GM12892 (cell line): ENCODE measurements around the gene LRG1.

ENCODE experiments used
- POLR2A ChIP-seq: IDR thresholded peaks from 2 replicates; pipeline ENCODE4 v1.6.1; 2011; ENCODE audit warnings: low read depth, low read length, control low read depth
- POLR2AphosphoS5 ChIP-seq: IDR thresholded peaks from 2 replicates; pipeline ENCODE4 v1.6.1; 2011; ENCODE audit warnings: low read depth, low read length, control low read depth
- TAF1 ChIP-seq: IDR thresholded peaks from 2 replicates; pipeline ENCODE4 v1.6.1; 2011; ENCODE audit warnings: low read depth, mild to moderate bottlenecking, control low read depth, low read length, borderline replicate concordance

- TF ChIP-seq POLR2A (no peak), POLR2AphosphoS5 (no peak), TAF1 (no peak)
Observed at GRCh38 chr19:4579389-4579788, 39.6 kb upstream of the LRG1 start.
